ENCODE data around the gene E2F2.

DNA sequence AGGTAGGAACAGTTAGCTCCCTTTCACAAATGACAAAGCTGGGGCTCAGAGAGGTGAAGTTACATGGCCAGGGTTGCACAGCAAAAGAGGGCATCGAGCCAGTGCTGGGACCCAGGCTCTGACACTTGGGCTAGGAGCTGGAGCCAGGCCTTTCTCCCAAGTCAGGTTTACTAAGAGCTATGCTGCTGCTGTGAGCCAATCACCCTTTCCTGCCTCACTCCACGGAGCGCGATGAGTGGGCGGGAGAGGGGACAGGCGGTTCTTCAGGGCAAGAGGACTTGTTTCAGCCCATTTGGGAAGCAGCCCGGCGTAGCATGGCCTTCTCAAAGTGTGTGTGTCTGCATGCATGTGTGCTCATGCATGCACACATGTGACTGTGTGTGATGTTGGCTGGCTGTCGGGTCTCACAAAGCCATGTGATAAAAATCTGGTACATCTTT, 17.7 kb upstream of the E2F2 start:
- TF ChIP-seq CTCF (IDR thresholded peaks at IDR 0.05) (no peak), POLR2AphosphoS5 (IDR thresholded peaks at IDR 0.05) (no peak), POLR2A (IDR thresholded peaks at IDR 0.05) (no peak)
